HUES48 (cell line): Measurements from ENCODE around the gene CNST.

ENCODE experiments used
- H3K27ac ChIP-seq: one replicate; pipeline ENCODE4 v1.7.0; 2013; ENCODE audit warnings: low read depth, low read length, inconsistent platforms
- H3K27me3 ChIP-seq: 2 replicates; pipeline ENCODE4 v1.6.1; 2013; ENCODE audit warnings: mild to moderate bottlenecking, low read length; ENCODE audit not compliant: control insufficient read depth, insufficient read depth
- H3K36me3 ChIP-seq: 2 replicates; pipeline ENCODE4 v1.6.1; 2013; ENCODE audit warnings: low read length; ENCODE audit not compliant: control insufficient read depth, insufficient read depth
- H3K4me1 ChIP-seq: 2 replicates; pipeline ENCODE4 v1.6.1; 2013; ENCODE audit warnings: mild to moderate bottlenecking, low read length; ENCODE audit not compliant: control insufficient read depth, insufficient read depth
- H3K4me3 ChIP-seq: 2 replicates; pipeline ENCODE4 v1.5.1; 2013; ENCODE audit warnings: mild to moderate bottlenecking, low read depth, low read length
- H3K9ac ChIP-seq: 2 replicates; pipeline ENCODE4 v1.6.1; 2013; ENCODE audit warnings: mild to moderate bottlenecking, low read depth, low read length, moderate library complexity
- H3K9me3 ChIP-seq: 2 replicates; pipeline ENCODE4 v1.6.1; 2013; ENCODE audit warnings: low read length; ENCODE audit not compliant: control insufficient read depth, insufficient read depth

Gene CNST

GRCh38 chr1:246533371-246533905, 32.8 kb upstream of the CNST start:
- Histone ChIP-seq H3K36me3 (no peaks in the 10 kb centered on the region), H3K4me3 (no peak overlapping the region), H3K4me1 (peaks cover 5% of the 10 kb centered on the region; the same call in 1 of the 2 replicates), H3K27ac (no peak overlapping the region), H3K9ac (no peak overlapping the region), H3K27me3 (no peaks in the 10 kb centered on the region), H3K9me3 (peaks cover 22% of the 10 kb centered on the region)

DNA sequence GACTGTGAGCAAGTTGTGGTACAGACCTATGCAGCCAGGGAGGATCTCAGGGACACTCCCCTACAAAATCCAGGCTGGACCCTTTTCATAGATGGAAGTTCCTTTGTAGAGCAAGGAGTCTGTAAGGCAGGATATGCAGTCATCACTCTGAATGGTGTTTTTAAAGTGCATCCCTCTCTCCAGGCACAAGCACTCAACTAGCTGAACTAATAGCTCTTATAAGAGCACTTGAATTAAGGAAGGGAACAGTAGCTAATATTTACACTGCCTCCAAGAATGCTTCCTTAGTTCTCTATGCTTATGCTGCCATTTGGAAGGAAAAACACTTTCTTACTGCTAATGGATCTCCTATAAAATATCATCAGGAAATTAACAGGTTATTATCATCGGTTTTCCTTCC, 32.1 kb upstream of the CNST start:
- H3K9ac ChIP-seq: no peak overlapping the region
- H3K27ac ChIP-seq: no peak overlapping the region
- H3K4me3 ChIP-seq: no peak overlapping the region
- H3K27me3 ChIP-seq: no peaks in the 10 kb centered on the region
- H3K36me3 ChIP-seq: no peaks in the 10 kb centered on the region
- peaks cover 5% of the 10 kb centered on the region; the same call in 1 of the 2 replicates for H3K4me1 ChIP-seq
- H3K9me3 ChIP-seq: peaks cover 22% of the 10 kb centered on the region

- Histone ChIP-seq H3K9me3 (peaks cover 5% of the 10 kb centered on the region; the same call in 1 of the 2 replicates), H3K9ac (no peak overlapping the region), H3K27me3 (no peaks in the 10 kb centered on the region)
Measured at GRCh38 chr1:246537441-246537840, 28.8 kb upstream of the CNST start.

GRCh38 chr1:246537887-246538286, 28.4 kb upstream of the CNST start:
- no peaks in the 10 kb centered on the region for H3K27me3 ChIP-seq
- H3K9me3 ChIP-seq: peaks cover 2% of the 10 kb centered on the region; the same call in 1 of the 2 replicates
- H3K9ac ChIP-seq: no peak overlapping the region
- H3K4me3 ChIP-seq: no peak overlapping the region
- no peak overlapping the region for H3K27ac ChIP-seq
- H3K36me3 ChIP-seq: peaks cover 28% of the 10 kb centered on the region
- H3K4me1 ChIP-seq: peaks cover 5% of the 10 kb centered on the region; the same call in 1 of the 2 replicates

More at GRCh38 chr1:246537441-246537840, 28.8 kb upstream of the CNST start:
- Histone ChIP-seq H3K4me3 (no peak overlapping the region), H3K27ac (no peak overlapping the region), H3K4me1 (peaks cover 5% of the 10 kb centered on the region; the same call in 1 of the 2 replicates), H3K36me3 (peaks cover 24% of the 10 kb centered on the region)

- no peak overlapping the region for H3K9ac ChIP-seq
- H3K27ac ChIP-seq: no peak overlapping the region
- no peak overlapping the region for H3K4me3 ChIP-seq
- H3K36me3 ChIP-seq: peaks cover 49% of the 10 kb centered on the region
- H3K4me1 ChIP-seq: peaks cover 5% of the 10 kb centered on the region; the same call in 1 of the 2 replicates
- H3K27me3 ChIP-seq: no peaks in the 10 kb centered on the region
- H3K9me3 ChIP-seq: no peaks in the 10 kb centered on the region
Measured at GRCh38 chr1:246540738-246541491, 25.3 kb upstream of the CNST start.

- no peak overlapping the region for H3K9ac ChIP-seq
- no peak overlapping the region for H3K27ac ChIP-seq
- no peaks in the 10 kb centered on the region for H3K27me3 ChIP-seq
- no peaks in the 10 kb centered on the region for H3K9me3 ChIP-seq
- no peak overlapping the region for H3K4me3 ChIP-seq
- H3K36me3 ChIP-seq: peaks cover 70% of the 10 kb centered on the region
- no peaks in the 10 kb centered on the region for H3K4me1 ChIP-seq
Measured at GRCh38 chr1:246544001-246544400, 22.3 kb upstream of the CNST start.

GRCh38 chr1:246549665-246550064, 16.6 kb upstream of the CNST start:
- Histone ChIP-seq H3K4me1 (no peaks in the 10 kb centered on the region), H3K9me3 (no peaks in the 10 kb centered on the region), H3K36me3 (peaks cover 74% of the 10 kb centered on the region)

DNA sequence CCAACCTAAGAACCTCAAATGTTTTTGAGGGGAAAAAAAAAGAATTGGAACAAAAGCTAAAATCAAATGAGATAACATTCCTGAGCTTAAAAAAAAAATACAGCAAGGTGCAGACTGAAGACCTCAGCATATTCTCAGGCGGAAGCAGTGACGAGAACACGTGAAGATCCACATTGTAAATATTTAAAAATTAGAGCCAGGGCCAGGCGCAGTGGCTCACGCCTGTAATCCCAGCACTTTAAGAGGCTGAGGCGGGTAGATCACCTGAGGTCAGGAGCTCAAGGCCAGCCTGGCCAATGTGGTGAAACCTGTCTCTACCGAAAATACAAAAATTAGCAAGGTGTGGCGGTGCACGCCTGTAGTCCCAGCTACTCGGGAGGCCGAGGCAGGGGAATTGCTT, 15.9 kb upstream of the CNST start:
- no peaks in the 10 kb centered on the region for H3K27me3 ChIP-seq
- H3K9me3 ChIP-seq: no peaks in the 10 kb centered on the region
- no peaks in the 10 kb centered on the region for H3K4me1 ChIP-seq
- no peak overlapping the region for H3K9ac ChIP-seq
- H3K27ac ChIP-seq: no peak overlapping the region
- no peak overlapping the region for H3K4me3 ChIP-seq
- peaks cover 78% of the 10 kb centered on the region for H3K36me3 ChIP-seq

More at GRCh38 chr1:246549665-246550064, 16.6 kb upstream of the CNST start:
- Histone ChIP-seq H3K4me3 (no peak overlapping the region), H3K27ac (no peak overlapping the region), H3K27me3 (no peaks in the 10 kb centered on the region), H3K9ac (no peak overlapping the region)

GRCh38 chr1:246552110-246552509, 14.1 kb upstream of the CNST start:
- no peaks in the 10 kb centered on the region for H3K4me1 ChIP-seq
- no peak overlapping the region for H3K27ac ChIP-seq
- no peaks in the 10 kb centered on the region for H3K27me3 ChIP-seq
- H3K36me3 ChIP-seq: peaks cover 90% of the 10 kb centered on the region
- H3K4me3 ChIP-seq: no peak overlapping the region
- H3K9ac ChIP-seq: no peak overlapping the region
- H3K9me3 ChIP-seq: no peaks in the 10 kb centered on the region

- Histone ChIP-seq H3K4me1 (no peaks in the 10 kb centered on the region), H3K9me3 (no peaks in the 10 kb centered on the region), H3K36me3 (peaks cover 79% of the 10 kb centered on the region), H3K9ac (no peak overlapping the region), H3K4me3 (no peak overlapping the region), H3K27me3 (no peaks in the 10 kb centered on the region), H3K27ac (no peak overlapping the region)
Measured at GRCh38 chr1:246554201-246554600, 12.1 kb upstream of the CNST start.

DNA sequence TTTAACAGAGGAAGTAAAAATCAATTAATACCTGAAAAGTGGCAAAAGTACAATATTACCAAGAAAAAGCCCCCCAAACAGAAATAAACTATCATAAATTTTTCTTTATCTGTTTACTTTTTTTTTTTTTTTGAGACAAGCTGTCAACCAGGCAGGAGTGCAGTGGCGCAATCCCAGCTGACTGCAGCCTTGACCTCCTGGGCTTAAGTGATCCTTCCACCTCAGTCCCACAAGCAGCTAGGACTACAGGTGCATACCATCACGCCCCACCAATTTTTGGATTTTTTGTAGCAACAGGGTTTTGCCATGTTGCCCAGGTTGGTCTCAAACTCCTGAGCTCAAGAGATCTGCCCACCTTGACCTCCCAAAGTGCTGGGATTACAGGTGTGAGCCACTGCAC, 8.2 kb upstream of the CNST start:
- Histone ChIP-seq H3K4me3 (no peak overlapping the region), H3K36me3 (peaks cover 71% of the 10 kb centered on the region), H3K9me3 (no peaks in the 10 kb centered on the region), H3K27ac (no peak overlapping the region), H3K27me3 (no peaks in the 10 kb centered on the region), H3K4me1 (no peaks in the 10 kb centered on the region), H3K9ac (no peak overlapping the region)
